Measurements from ENCODE around the gene MAGI2.

- TF ChIP-seq, protein P1, sequence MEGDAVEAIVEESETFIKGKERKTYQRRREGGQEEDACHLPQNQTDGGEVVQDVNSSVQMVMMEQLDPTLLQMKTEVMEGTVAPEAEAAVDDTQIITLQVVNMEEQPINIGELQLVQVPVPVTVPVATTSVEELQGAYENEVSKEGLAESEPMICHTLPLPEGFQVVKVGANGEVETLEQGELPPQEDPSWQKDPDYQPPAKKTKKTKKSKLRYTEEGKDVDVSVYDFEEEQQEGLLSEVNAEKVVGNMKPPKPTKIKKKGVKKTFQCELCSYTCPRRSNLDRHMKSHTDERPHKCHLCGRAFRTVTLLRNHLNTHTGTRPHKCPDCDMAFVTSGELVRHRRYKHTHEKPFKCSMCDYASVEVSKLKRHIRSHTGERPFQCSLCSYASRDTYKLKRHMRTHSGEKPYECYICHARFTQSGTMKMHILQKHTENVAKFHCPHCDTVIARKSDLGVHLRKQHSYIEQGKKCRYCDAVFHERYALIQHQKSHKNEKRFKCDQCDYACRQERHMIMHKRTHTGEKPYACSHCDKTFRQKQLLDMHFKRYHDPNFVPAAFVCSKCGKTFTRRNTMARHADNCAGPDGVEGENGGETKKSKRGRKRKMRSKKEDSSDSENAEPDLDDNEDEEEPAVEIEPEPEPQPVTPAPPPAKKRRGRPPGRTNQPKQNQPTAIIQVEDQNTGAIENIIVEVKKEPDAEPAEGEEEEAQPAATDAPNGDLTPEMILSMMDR (conservative IDR thresholded peaks at IDR 0.05; ENCODE audit: low read length) = no peak
- no peak for TF ChIP-seq EZH2phosphoT487 (IDR thresholded peaks at IDR 0.05; ENCODE audit: borderline replicate concordance)
Observed at GRCh38 chr7:78323118-78323517, 1130.3 kb downstream of the MAGI2 start.

Data from Loucy (cell line).